Measurements from ENCODE around the gene PRKCB. TPM values are rescaled to one million over a fixed set of nuclear protein-coding genes. Genes with fewer than 3 reads are reported as not detected.

PRKCB gene
- total RNA-seq, 1 experiment from 2014 or later: 0.89 TPM

DNA sequence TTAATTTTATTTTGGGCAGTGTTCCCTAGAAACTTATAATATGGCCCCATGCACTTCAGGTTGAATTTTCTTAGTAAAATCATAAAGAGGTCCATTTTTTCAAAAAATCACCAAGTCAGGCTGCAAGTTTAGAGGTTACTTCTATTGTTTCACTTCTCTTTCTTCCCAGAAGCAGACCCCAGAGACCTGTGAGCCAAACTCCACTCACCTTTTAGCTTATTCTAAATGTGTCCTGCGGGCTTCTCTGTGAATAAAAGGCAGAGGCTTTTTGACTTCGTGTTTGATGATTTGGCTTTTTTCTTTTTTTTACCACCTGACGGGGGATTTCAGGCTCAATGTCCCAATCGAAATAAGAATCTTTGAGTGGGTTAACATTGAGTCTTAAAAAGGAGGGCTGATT lies 7.4 kb downstream of the PRKCB start:
- Histone ChIP-seq H4K20me1 (ENCODE audit: insufficient read depth) (no peaks in the 10 kb centered on the region), H2AFZ (ENCODE audit: low read depth, low read length, poor library complexity, severe bottlenecking) (no peak overlapping the region), H3K79me2 (ENCODE audit: insufficient read depth, low read length) (no peaks in the 10 kb centered on the region), H3K4me1 (ENCODE audit: control insufficient read depth in 1 of 2, insufficient read depth in 2 of 2, low read length in 2 of 2) (no peaks in the 10 kb centered on the region), H3K9ac (ENCODE audit: low read length) (no peak overlapping the region), H3K4me3 (replicated peaks in 1 of 2; ENCODE audit: low read depth in 1 of 2, low read length in 2 of 2) (no peak overlapping the region), H3K4me2 (ENCODE audit: low read length) (no peak overlapping the region), H3K9me3 (ENCODE audit: control insufficient read depth in 1 of 2, insufficient read depth in 1 of 2, low read depth in 1 of 2, low read length in 2 of 2) (no peaks in the 10 kb centered on the region), H3K36me3 (ENCODE audit: control insufficient read depth in 1 of 2, insufficient read depth in 2 of 2, low read length in 2 of 2) (no peaks in the 10 kb centered on the region), H3K27ac (ENCODE audit: low read depth, low read length) (no peak overlapping the region), H3K9me2 (ENCODE audit: insufficient read depth) (no peaks in the 10 kb centered on the region), H3K27me3 (ENCODE audit: insufficient read depth, low read length) (peaks cover 51% of the 10 kb centered on the region)
- intact Hi-C loops (cut with micrococcal nuclease): no loop called here
- TF ChIP-seq, protein P1, sequence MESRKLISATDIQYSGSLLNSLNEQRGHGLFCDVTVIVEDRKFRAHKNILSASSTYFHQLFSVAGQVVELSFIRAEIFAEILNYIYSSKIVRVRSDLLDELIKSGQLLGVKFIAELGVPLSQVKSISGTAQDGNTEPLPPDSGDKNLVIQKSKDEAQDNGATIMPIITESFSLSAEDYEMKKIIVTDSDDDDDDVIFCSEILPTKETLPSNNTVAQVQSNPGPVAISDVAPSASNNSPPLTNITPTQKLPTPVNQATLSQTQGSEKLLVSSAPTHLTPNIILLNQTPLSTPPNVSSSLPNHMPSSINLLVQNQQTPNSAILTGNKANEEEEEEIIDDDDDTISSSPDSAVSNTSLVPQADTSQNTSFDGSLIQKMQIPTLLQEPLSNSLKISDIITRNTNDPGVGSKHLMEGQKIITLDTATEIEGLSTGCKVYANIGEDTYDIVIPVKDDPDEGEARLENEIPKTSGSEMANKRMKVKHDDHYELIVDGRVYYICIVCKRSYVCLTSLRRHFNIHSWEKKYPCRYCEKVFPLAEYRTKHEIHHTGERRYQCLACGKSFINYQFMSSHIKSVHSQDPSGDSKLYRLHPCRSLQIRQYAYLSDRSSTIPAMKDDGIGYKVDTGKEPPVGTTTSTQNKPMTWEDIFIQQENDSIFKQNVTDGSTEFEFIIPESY (IDR thresholded peaks at IDR 0.05; ENCODE audit: extremely low read depth, insufficient replicate concordance, low read length): no peak
- TF ChIP-seq SIN3A (IDR thresholded peaks at IDR 0.05; ENCODE audit: low read depth) (no peak), POLR2AphosphoS5 (IDR thresholded peaks at IDR 0.05; ENCODE audit: low read depth, low read length) (no peak)
- no peak for DNase-seq (ENCODE audit: low read depth, low spot score)
- RAD21 ChIA-PET (ENCODE audit: low non-redundant PET in 1 of 2, low total read pairs in 2 of 2, uncharacterized antibody in 2 of 2, unreplicated experiment in 2 of 2): no interaction called here
- POLR2A ChIA-PET: no interaction called here
- ATAC-seq: no peak
- CTCF ChIA-PET: no interaction called here
- BruUV-seq (replicated peaks): no TSS peak

DNA sequence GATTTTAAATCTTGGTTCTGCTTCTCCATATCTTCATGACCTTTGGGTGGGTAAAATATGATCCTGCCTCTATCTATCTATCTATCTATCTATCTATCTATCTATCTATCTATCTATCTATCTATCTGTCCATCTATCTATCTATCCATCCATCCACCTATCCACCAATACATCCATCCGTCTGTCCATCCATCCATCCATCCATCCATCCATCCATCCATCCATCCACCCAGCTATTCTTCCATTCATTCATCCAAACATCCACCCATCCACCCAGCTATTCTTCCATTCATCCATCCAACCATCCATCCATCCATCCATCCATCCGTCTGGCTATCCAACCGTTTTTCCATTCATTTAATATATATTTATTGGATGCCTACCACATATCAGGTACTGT lies 11.5 kb downstream of the PRKCB start:
- ChIA-PET POLR2A (no interaction called here), CTCF (interaction anchor here (0.7 kb wide), 1 partner anchor 44 kb away, joined by 3 read pairs; no protein-coding TSS in a partner anchor), RAD21 (ENCODE audit: low non-redundant PET in 1 of 2, low total read pairs in 2 of 2, uncharacterized antibody in 2 of 2, unreplicated experiment in 2 of 2) (no interaction called here)
- no peaks in the 10 kb centered on the region for H3K4me1 ChIP-seq (ENCODE audit: control insufficient read depth in 1 of 2, insufficient read depth in 2 of 2, low read length in 2 of 2)
- no peak overlapping the region for H3K4me3 ChIP-seq (replicated peaks in 1 of 2; ENCODE audit: low read depth in 1 of 2, low read length in 2 of 2)
- ATAC-seq (no peak), DNase-seq (ENCODE audit: low read depth, low spot score) (no peak)
- intact Hi-C loops (cut with micrococcal nuclease): no loop called here
- no peak overlapping the region for H2AFZ ChIP-seq (ENCODE audit: low read depth, low read length, poor library complexity, severe bottlenecking)
- BruUV-seq (replicated peaks): no TSS peak
- H4K20me1 ChIP-seq (ENCODE audit: insufficient read depth): no peaks in the 10 kb centered on the region
- H3K27me3 ChIP-seq (ENCODE audit: insufficient read depth, low read length): peaks cover 35% of the 10 kb centered on the region
- H3K36me3 ChIP-seq (ENCODE audit: control insufficient read depth in 1 of 2, insufficient read depth in 2 of 2, low read length in 2 of 2): no peaks in the 10 kb centered on the region
- no peak overlapping the region for H3K9ac ChIP-seq (ENCODE audit: low read length)
- TF ChIP-seq POLR2A (IDR thresholded peaks at IDR 0.05; ENCODE audit: borderline replicate concordance, extremely low read depth, insufficient read depth, insufficient read length): no peak
- TF ChIP-seq ZNF274 (IDR thresholded peaks at IDR 0.05; ENCODE audit: low read depth, low read length): no peak
- TF ChIP-seq, protein P2, sequence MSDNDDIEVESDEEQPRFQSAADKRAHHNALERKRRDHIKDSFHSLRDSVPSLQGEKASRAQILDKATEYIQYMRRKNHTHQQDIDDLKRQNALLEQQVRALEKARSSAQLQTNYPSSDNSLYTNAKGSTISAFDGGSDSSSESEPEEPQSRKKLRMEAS (IDR thresholded peaks at IDR 0.05): no peak
- TF ChIP-seq, protein P3, sequence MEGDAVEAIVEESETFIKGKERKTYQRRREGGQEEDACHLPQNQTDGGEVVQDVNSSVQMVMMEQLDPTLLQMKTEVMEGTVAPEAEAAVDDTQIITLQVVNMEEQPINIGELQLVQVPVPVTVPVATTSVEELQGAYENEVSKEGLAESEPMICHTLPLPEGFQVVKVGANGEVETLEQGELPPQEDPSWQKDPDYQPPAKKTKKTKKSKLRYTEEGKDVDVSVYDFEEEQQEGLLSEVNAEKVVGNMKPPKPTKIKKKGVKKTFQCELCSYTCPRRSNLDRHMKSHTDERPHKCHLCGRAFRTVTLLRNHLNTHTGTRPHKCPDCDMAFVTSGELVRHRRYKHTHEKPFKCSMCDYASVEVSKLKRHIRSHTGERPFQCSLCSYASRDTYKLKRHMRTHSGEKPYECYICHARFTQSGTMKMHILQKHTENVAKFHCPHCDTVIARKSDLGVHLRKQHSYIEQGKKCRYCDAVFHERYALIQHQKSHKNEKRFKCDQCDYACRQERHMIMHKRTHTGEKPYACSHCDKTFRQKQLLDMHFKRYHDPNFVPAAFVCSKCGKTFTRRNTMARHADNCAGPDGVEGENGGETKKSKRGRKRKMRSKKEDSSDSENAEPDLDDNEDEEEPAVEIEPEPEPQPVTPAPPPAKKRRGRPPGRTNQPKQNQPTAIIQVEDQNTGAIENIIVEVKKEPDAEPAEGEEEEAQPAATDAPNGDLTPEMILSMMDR (IDR thresholded peaks at IDR 0.05 in 2 of 3, conservative IDR thresholded peaks at IDR 0.05 in 1 of 3; ENCODE audit: borderline replicate concordance in 1 of 3, insufficient read depth in 1 of 3, low read depth in 2 of 3, low read length in 2 of 3): no peak
- H3K79me2 ChIP-seq (ENCODE audit: insufficient read depth, low read length): no peaks in the 10 kb centered on the region
- no peak overlapping the region for H3K4me2 ChIP-seq (ENCODE audit: low read length)
- no peaks in the 10 kb centered on the region for H3K9me2 ChIP-seq (ENCODE audit: insufficient read depth)
- H3K9me3 ChIP-seq (ENCODE audit: control insufficient read depth in 1 of 2, insufficient read depth in 1 of 2, low read depth in 1 of 2, low read length in 2 of 2): peaks cover 0 to 6% of the 10 kb centered on the region in 2 experiments; a peak in 1 of 4 replicates
- H3K27ac ChIP-seq (ENCODE audit: low read depth, low read length): no peak overlapping the region

Data from HCT116 (cell line).